Sigmoid colon (tissue), 4 donors: ENCODE results near the gene TCOF1.

ENCODE experiments used
- EP300 ChIP-seq, 4 donors: sonication (generic); formaldehyde crosslinking; IDR thresholded peaks; one replicate each; pipeline ENCODE4 v1.6.1; 2017; ENCODE audit warnings: antibody characterized with exemption in 4 of 4
- POLR2A ChIP-seq, 2 donors: fragments of 450-650 bp; IDR thresholded peaks; one replicate each; pipeline ENCODE4 v1.6.1; 2016; ENCODE audit warnings: antibody characterized with exemption in 2 of 2, mild to moderate bottlenecking in 2 of 2, moderate library complexity in 2 of 2
- POLR2AphosphoS5 ChIP-seq, 4 donors: sonication (generic); formaldehyde crosslinking; IDR thresholded peaks; one replicate each; pipeline ENCODE4 v1.6.1; 2017; ENCODE audit warnings: antibody characterized with exemption in 4 of 4
- TF ChIP-seq, protein P1 (sequence below), 4 experiments: fragments of 450-650 bp in 3 of 4; fragments of 200-600 bp in 1 of 4; IDR thresholded peaks; one replicate each; pipeline ENCODE4 v1.5.1; 2016 to 2019; ENCODE audit warnings: antibody characterized with exemption in 4 of 4, mild to moderate bottlenecking in 3 of 4, moderate library complexity in 2 of 4

DNA sequence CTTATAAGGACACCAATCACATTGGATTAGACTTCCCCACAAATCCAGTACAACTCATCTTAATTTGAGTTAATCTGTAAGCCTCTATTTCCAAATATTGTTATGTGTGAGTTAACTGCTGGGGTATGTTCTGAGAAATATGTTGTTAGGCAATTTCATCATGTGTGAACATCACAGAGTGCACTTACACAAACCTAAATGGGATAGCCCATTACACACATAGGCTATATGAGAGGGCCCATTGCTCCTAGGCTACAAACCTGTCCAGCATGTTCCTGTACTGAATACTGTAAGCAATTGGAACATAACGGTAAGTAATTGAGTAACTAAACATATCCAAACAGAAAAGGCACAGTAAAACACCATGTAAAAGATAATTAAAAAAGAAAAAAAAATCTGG is 35.7 kb upstream of the TCOF1 start:
- TF ChIP-seq, protein P1, sequence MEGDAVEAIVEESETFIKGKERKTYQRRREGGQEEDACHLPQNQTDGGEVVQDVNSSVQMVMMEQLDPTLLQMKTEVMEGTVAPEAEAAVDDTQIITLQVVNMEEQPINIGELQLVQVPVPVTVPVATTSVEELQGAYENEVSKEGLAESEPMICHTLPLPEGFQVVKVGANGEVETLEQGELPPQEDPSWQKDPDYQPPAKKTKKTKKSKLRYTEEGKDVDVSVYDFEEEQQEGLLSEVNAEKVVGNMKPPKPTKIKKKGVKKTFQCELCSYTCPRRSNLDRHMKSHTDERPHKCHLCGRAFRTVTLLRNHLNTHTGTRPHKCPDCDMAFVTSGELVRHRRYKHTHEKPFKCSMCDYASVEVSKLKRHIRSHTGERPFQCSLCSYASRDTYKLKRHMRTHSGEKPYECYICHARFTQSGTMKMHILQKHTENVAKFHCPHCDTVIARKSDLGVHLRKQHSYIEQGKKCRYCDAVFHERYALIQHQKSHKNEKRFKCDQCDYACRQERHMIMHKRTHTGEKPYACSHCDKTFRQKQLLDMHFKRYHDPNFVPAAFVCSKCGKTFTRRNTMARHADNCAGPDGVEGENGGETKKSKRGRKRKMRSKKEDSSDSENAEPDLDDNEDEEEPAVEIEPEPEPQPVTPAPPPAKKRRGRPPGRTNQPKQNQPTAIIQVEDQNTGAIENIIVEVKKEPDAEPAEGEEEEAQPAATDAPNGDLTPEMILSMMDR (IDR thresholded peaks at IDR 0.05), result no peak
- TF ChIP-seq POLR2A (IDR thresholded peaks at IDR 0.05) (no peak), POLR2AphosphoS5 (IDR thresholded peaks at IDR 0.05) (no peak), EP300 (IDR thresholded peaks at IDR 0.05) (no peak)
